Measurements from ENCODE around the gene SIDT1.

Gene SIDT1

DNA sequence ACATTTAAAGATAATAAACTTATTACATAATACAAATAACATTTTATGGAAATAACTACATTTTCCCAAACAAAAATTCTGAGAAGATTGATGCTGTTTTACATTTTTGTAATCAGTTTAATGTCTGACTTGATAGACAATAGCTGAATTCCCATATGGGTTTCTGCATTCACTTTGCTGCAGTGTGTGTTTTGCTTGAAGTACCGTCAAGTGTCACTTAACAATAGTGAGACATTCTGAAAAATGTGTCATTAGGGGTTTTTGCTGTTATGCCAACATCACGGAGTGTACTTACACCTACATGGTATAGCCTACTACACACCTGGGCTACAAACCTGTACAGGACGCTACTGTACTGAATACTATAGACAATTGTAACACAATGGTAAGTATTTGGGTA lies 106.6 kb downstream of the SIDT1 start:
- H3K27ac ChIP-seq (ENCODE audit: insufficient read depth, low read length, poor library complexity, severe bottlenecking), result no peak overlapping the region
- no peak for DNase-seq

DNA sequence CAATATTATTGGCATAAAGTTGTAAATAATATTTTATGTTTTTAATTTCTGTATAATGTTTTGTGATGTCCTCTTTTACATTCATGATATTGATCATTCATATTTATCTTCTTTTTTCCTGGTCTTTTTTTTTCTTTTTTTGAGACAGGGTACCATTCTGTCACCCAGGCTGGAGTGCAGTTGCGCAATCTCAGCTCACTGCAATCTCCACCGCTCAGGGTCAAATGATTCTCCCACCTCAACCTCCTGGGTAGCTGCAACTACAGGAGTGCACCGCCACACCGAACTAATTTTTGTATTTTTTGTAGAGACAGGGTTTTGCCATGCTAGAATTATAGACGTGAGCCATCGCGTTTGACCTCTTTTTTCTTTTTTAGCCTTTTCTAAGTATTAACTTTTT lies 111.2 kb downstream of the SIDT1 start:
- no peaks in the 10 kb centered on the region for H3K4me1 ChIP-seq (ENCODE audit: control insufficient read depth, insufficient read depth, low read length, poor library complexity, severe bottlenecking)

More for the DNA sequence above, 106.6 kb downstream of the SIDT1 start:
- Histone ChIP-seq H3K4me1 (ENCODE audit: control insufficient read depth, insufficient read depth, low read length, poor library complexity, severe bottlenecking) (no peaks in the 10 kb centered on the region), H3K4me3 (ENCODE audit: insufficient read depth, low read depth, low read length, poor library complexity, severe bottlenecking) (no peak overlapping the region), H3K9me3 (ENCODE audit: control insufficient read depth, low read length) (no peaks in the 10 kb centered on the region), H3K36me3 (ENCODE audit: control insufficient read depth, insufficient read depth, low read length) (no peaks in the 10 kb centered on the region), H3K27me3 (replicated peaks; ENCODE audit: control insufficient read depth, insufficient read depth, low read length, poor library complexity, severe bottlenecking) (no peaks in the 10 kb centered on the region)

DNA sequence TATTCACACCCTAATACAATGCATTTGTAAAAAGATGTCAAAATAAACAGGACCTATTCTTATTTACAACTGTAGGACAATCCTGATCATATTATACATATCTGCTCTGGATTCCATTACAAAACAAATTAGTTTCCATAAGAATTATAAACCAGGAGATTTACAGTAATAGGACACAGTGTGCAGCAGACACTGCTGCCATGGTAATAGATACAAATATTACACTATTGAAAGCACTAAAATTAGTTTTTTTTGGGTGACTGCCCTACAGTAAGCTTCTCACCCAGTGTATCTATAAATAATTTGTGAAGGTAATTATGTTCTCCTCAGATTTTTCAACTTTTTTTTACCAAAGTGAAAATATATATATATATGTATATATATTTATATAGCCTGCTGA lies 116.2 kb downstream of the SIDT1 start:
- DNase-seq, result no peak
- Histone ChIP-seq H3K4me1 (ENCODE audit: control insufficient read depth, insufficient read depth, low read length, poor library complexity, severe bottlenecking) (no peaks in the 10 kb centered on the region), H3K9me3 (ENCODE audit: control insufficient read depth, low read length) (peaks cover 14% of the 10 kb centered on the region), H3K27me3 (replicated peaks; ENCODE audit: control insufficient read depth, insufficient read depth, low read length, poor library complexity, severe bottlenecking) (no peaks in the 10 kb centered on the region), H3K27ac (ENCODE audit: insufficient read depth, low read length, poor library complexity, severe bottlenecking) (no peak overlapping the region), H3K36me3 (ENCODE audit: control insufficient read depth, insufficient read depth, low read length) (no peaks in the 10 kb centered on the region), H3K4me3 (ENCODE audit: insufficient read depth, low read depth, low read length, poor library complexity, severe bottlenecking) (no peak overlapping the region)

More for the DNA sequence above, 111.2 kb downstream of the SIDT1 start:
- no peak for DNase-seq
- no peaks in the 10 kb centered on the region for H3K36me3 ChIP-seq (ENCODE audit: control insufficient read depth, insufficient read depth, low read length)
- no peak overlapping the region for H3K27ac ChIP-seq (ENCODE audit: insufficient read depth, low read length, poor library complexity, severe bottlenecking)
- no peak overlapping the region for H3K4me3 ChIP-seq (ENCODE audit: insufficient read depth, low read depth, low read length, poor library complexity, severe bottlenecking)
- peaks cover 14% of the 10 kb centered on the region for H3K9me3 ChIP-seq (ENCODE audit: control insufficient read depth, low read length)
- H3K27me3 ChIP-seq (replicated peaks; ENCODE audit: control insufficient read depth, insufficient read depth, low read length, poor library complexity, severe bottlenecking), result no peaks in the 10 kb centered on the region

DNA sequence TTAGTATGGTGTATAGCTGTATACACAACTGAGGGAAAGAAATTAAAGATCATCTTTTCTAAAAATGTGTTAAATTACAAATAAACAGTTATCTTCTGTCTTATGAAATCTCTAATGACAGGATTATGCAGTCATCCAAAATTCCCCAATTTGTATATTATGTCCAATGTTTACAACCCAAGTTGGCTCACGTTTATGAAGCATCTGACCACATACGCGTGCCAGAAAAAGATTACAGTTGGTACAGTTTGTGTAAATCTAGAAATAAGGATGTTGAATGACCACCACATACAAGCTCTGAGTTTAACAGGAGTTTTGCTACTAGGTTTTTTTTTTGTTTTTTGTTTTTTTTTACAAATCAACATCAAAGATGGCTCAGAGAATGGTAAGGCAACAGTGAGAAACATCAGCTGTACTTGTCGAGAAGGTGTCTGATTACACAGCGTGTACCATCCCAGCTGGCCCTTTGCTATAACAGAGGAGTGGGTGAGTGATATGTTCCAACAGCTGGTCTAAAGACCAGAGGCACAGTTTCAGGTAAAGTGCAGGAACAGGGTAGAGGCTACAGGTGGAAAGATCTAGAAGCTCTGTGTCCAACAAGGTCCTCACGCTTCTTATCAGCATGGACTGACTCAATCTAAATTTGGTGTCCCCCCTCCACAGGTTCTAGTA lies 117.0 kb downstream of the SIDT1 start:
- DNase-seq, result no peak
- H3K36me3 ChIP-seq (ENCODE audit: control insufficient read depth, insufficient read depth, low read length), result no peaks in the 10 kb centered on the region
- H3K27ac ChIP-seq (ENCODE audit: insufficient read depth, low read length, poor library complexity, severe bottlenecking), result no peak overlapping the region
- no peaks in the 10 kb centered on the region for H3K27me3 ChIP-seq (replicated peaks; ENCODE audit: control insufficient read depth, insufficient read depth, low read length, poor library complexity, severe bottlenecking)
- no peaks in the 10 kb centered on the region for H3K4me1 ChIP-seq (ENCODE audit: control insufficient read depth, insufficient read depth, low read length, poor library complexity, severe bottlenecking)
- H3K9me3 ChIP-seq (ENCODE audit: control insufficient read depth, low read length), result peaks cover 14% of the 10 kb centered on the region
- H3K4me3 ChIP-seq (ENCODE audit: insufficient read depth, low read depth, low read length, poor library complexity, severe bottlenecking), result no peak overlapping the region

DNA sequence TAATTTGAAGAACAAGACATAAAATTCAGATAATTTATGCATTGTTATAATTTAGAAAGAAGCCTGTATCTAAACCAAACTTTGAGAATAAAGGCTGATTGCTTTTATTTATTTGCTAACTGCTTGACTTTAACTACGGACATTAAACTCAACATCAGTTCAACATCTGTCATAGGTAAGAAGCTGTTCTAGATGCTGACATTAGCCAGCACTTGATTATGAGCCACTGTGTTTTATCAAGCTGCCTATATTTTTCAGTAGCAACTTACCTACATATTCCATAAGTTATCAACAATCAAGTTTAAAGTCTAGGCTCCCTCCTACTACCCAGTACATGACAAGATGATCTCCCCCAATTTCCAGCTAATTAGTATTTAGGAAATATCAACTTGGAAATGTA lies 122.0 kb downstream of the SIDT1 start:
- no peak overlapping the region for H3K27ac ChIP-seq (ENCODE audit: insufficient read depth, low read length, poor library complexity, severe bottlenecking)
- H3K4me3 ChIP-seq (ENCODE audit: insufficient read depth, low read depth, low read length, poor library complexity, severe bottlenecking), result no peak overlapping the region
- peaks cover 16% of the 10 kb centered on the region for H3K36me3 ChIP-seq (ENCODE audit: control insufficient read depth, insufficient read depth, low read length)

DNA sequence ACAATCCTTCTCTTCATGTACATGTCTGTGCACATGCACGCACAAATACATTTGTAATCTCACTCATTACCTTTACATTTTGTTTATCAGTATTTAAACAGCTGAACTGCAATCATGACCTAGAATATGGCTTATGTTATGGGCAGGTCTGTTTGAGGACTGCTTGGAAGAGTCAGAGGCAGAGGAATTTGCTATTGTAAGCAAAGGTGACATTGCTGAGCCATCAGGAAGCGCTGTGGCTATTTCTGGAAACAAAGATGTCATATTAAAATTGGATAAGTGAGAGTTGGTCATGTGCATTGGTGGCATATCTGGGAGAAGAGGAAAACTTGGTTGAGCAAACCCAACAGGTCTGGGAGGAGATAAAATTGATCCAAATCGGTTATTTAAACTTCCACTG lies 122.5 kb downstream of the SIDT1 start:
- Histone ChIP-seq H3K4me1 (ENCODE audit: control insufficient read depth, insufficient read depth, low read length, poor library complexity, severe bottlenecking) (no peaks in the 10 kb centered on the region), H3K9me3 (ENCODE audit: control insufficient read depth, low read length) (no peaks in the 10 kb centered on the region), H3K36me3 (ENCODE audit: control insufficient read depth, insufficient read depth, low read length) (peaks cover 22% of the 10 kb centered on the region), H3K4me3 (ENCODE audit: insufficient read depth, low read depth, low read length, poor library complexity, severe bottlenecking) (no peak overlapping the region), H3K27me3 (replicated peaks; ENCODE audit: control insufficient read depth, insufficient read depth, low read length, poor library complexity, severe bottlenecking) (no peaks in the 10 kb centered on the region), H3K27ac (ENCODE audit: insufficient read depth, low read length, poor library complexity, severe bottlenecking) (no peak overlapping the region)
- DNase-seq, result no peak

More for the DNA sequence above, 122.0 kb downstream of the SIDT1 start:
- no peaks in the 10 kb centered on the region for H3K9me3 ChIP-seq (ENCODE audit: control insufficient read depth, low read length)
- DNase-seq, result no peak
- H3K27me3 ChIP-seq (replicated peaks; ENCODE audit: control insufficient read depth, insufficient read depth, low read length, poor library complexity, severe bottlenecking), result no peaks in the 10 kb centered on the region
- H3K4me1 ChIP-seq (ENCODE audit: control insufficient read depth, insufficient read depth, low read length, poor library complexity, severe bottlenecking), result no peaks in the 10 kb centered on the region

DNA sequence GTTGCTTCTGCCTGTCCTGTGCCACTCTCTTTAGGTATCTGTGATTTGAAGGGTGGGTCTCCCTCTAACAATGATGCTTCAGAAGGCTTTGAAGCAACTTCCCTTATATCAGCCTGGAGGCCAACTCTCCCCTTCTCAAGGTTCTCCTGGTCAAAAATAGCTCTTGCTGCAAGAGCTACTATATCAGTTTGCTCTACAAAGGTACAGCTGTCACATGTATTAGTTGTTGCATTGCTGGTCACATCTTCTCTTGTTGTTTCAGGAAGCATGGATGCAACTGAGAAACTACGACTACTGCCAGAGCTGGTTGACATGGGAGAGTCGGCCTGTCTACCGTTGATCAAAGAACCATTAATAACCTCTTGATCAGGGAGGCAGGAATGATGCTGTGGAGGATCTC lies 125.8 kb downstream of the SIDT1 start:
- H3K4me1 ChIP-seq (ENCODE audit: control insufficient read depth, insufficient read depth, low read length, poor library complexity, severe bottlenecking), result no peaks in the 10 kb centered on the region
- no peak overlapping the region for H3K4me3 ChIP-seq (ENCODE audit: insufficient read depth, low read depth, low read length, poor library complexity, severe bottlenecking)
- H3K36me3 ChIP-seq (ENCODE audit: control insufficient read depth, insufficient read depth, low read length), result peaks cover 35% of the 10 kb centered on the region
- no peaks in the 10 kb centered on the region for H3K9me3 ChIP-seq (ENCODE audit: control insufficient read depth, low read length)
- H3K27ac ChIP-seq (ENCODE audit: insufficient read depth, low read length, poor library complexity, severe bottlenecking), result no peak overlapping the region
- DNase-seq, result no peak
- H3K27me3 ChIP-seq (replicated peaks; ENCODE audit: control insufficient read depth, insufficient read depth, low read length, poor library complexity, severe bottlenecking), result no peaks in the 10 kb centered on the region

DNA sequence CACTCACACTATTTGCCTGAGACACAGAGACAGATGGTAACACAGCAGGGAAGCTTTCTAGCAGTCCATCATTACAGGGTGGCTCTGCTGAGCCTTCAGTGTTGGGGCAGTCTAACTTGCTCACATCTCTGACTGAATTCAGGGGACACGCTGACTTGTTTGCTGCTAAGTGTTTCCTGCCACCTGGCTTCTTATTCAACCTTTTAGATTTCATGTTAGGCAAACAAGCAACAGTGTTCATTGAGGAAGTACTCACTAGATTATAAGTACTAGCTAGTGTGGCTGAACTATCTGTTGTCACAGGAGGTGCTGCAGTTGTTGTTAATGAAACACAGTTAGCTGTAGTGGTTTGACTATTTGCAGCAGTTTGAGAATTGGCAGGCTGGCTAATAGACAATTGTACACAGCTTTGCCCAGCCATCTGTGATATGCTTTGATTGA lies 126.8 kb downstream of the SIDT1 start:
- peaks cover 41% of the 10 kb centered on the region for H3K36me3 ChIP-seq (ENCODE audit: control insufficient read depth, insufficient read depth, low read length)
- H3K9me3 ChIP-seq (ENCODE audit: control insufficient read depth, low read length), result no peaks in the 10 kb centered on the region
- no peak overlapping the region for H3K4me3 ChIP-seq (ENCODE audit: insufficient read depth, low read depth, low read length, poor library complexity, severe bottlenecking)
- H3K27ac ChIP-seq (ENCODE audit: insufficient read depth, low read length, poor library complexity, severe bottlenecking), result no peak overlapping the region
- H3K27me3 ChIP-seq (replicated peaks; ENCODE audit: control insufficient read depth, insufficient read depth, low read length, poor library complexity, severe bottlenecking), result no peaks in the 10 kb centered on the region
- H3K4me1 ChIP-seq (ENCODE audit: control insufficient read depth, insufficient read depth, low read length, poor library complexity, severe bottlenecking), result no peaks in the 10 kb centered on the region
- no peak for DNase-seq

DNA sequence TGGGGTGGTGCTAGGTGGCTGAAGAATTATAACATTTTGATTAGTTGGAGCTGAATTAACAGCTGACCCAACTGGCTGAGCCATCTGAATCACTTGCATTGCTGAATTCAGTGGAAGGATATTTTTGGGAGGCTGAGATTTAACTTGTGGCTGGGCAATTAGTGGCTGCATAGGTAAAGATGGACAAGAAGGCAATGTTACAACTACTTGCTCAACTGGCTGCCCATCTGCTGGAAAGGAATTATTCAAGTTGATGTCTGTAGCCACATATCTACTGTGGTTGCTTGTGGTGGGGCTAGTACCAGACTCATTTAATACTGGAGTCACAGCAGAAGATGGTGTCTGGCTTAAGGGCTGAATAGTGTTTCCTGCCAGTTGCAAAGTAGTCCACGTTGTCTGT lies 127.6 kb downstream of the SIDT1 start:
- Histone ChIP-seq H3K36me3 (ENCODE audit: control insufficient read depth, insufficient read depth, low read length) (peaks cover 41% of the 10 kb centered on the region), H3K27me3 (replicated peaks; ENCODE audit: control insufficient read depth, insufficient read depth, low read length, poor library complexity, severe bottlenecking) (no peaks in the 10 kb centered on the region), H3K27ac (ENCODE audit: insufficient read depth, low read length, poor library complexity, severe bottlenecking) (no peak overlapping the region), H3K9me3 (ENCODE audit: control insufficient read depth, low read length) (no peaks in the 10 kb centered on the region), H3K4me3 (ENCODE audit: insufficient read depth, low read depth, low read length, poor library complexity, severe bottlenecking) (no peak overlapping the region), H3K4me1 (ENCODE audit: control insufficient read depth, insufficient read depth, low read length, poor library complexity, severe bottlenecking) (no peaks in the 10 kb centered on the region)
- no peak for DNase-seq

DNA sequence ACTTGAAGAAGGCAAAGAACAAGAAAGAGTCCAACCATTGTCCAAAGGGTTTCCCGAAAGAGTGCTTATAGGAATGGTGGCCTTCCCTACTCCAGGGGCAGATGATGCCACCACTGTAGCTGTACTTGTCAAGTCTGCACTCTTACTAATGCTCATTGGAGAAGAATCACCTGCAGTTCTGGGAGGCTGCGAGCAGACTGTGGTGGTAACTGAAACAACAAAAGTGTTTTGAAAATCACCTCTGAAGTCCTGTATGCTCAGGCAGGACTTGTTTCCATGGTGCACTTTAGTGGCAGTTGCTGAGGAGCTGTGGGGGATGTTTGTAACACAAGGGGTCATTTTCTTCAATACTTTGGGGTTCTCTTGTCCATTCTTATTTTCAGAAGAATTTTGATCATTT lies 128.1 kb downstream of the SIDT1 start:
- H3K27ac ChIP-seq (ENCODE audit: insufficient read depth, low read length, poor library complexity, severe bottlenecking), result no peak overlapping the region
- no peak for DNase-seq
- H3K36me3 ChIP-seq (ENCODE audit: control insufficient read depth, insufficient read depth, low read length), result peaks cover 41% of the 10 kb centered on the region
- H3K4me3 ChIP-seq (ENCODE audit: insufficient read depth, low read depth, low read length, poor library complexity, severe bottlenecking), result no peak overlapping the region
- H3K4me1 ChIP-seq (ENCODE audit: control insufficient read depth, insufficient read depth, low read length, poor library complexity, severe bottlenecking), result no peaks in the 10 kb centered on the region
- H3K9me3 ChIP-seq (ENCODE audit: control insufficient read depth, low read length), result no peaks in the 10 kb centered on the region
- H3K27me3 ChIP-seq (replicated peaks; ENCODE audit: control insufficient read depth, insufficient read depth, low read length, poor library complexity, severe bottlenecking), result no peaks in the 10 kb centered on the region

All from effector memory CD4-positive, alpha-beta T cell (primary cell).